ENCODE measurements around the gene MBNL1.

DNA sequence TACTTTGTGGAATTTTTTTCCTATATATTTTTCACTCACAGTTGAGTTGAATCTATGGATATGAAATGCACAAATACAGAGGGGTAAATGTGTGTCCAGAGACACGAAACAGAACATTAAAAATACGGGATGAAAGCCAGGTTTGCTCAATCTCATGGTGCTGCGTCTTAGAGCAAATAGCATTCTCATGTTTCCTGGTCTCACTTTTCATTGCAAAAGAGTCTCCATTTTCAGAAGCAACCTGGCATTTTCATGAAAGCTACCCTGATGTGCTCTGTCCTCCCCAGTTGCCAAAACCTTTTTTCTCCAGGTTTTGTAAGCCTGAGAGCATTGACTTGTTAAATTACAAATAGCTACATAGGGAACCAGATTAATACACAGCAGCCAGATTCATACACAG is 49.5 kb upstream of the MBNL1 start:
- TF ChIP-seq CTCF (IDR thresholded peaks at IDR 0.05) (no peak), POLR2A (IDR thresholded peaks at IDR 0.05) (no peak), POLR2AphosphoS5 (IDR thresholded peaks at IDR 0.05) (no peak), EP300 (IDR thresholded peaks at IDR 0.05) (no peak)

Measured in upper lobe of left lung (tissue), 4 donors.